Ovary (tissue), 10 donors: ENCODE data around the gene SBNO1. TPM values are rescaled to one million over a fixed set of nuclear protein-coding genes. Genes with fewer than 3 reads are reported as not detected.
A peak's percentile ranks its signal among the peaks of the same experiment; 100 is the strongest.
"Not testable (repeated sequence)": the region's sequence is repeated elsewhere in the genome, so short reads cannot be mapped to it uniquely, and the experiment has no call there.

Source experiments
- DNase-seq, 5 donors: peaks; one replicate each; pipeline ENCODE4 v3.0.0-alpha.2; 2019 to 2020
- H3K27ac ChIP-seq, 2 donors: fragments of 200-600 bp; one replicate each; pipeline versions ENCODE4 v1.5.1 to v1.8.0; 2019 to 2022
- H3K27me3 ChIP-seq: fragments of 200-600 bp; one replicate; pipeline ENCODE4 v1.8.0; 2022
- H3K36me3 ChIP-seq: fragments of 200-600 bp; sonication (generic); one replicate; pipeline ENCODE4 v1.5.1; 2019
- H3K4me1 ChIP-seq: one replicate; pipeline ENCODE4 v1.8.1; 2013; ENCODE audit warnings: mild to moderate bottlenecking, moderate library complexity; ENCODE audit not compliant: insufficient read depth
- H3K4me3 ChIP-seq: fragments of 200-600 bp; sonication (generic); one replicate; pipeline ENCODE4 v1.5.1; 2017
- H3K9me3 ChIP-seq, 2 donors: fragments of 200-600 bp in 1 of 2; sonication (generic) in 1 of 2; one replicate each; pipeline versions ENCODE4 v1.5.1 to v1.8.1; 2013 to 2019; ENCODE audit warnings: mild to moderate bottlenecking in 1 of 2, moderate library complexity in 1 of 2
- EP300 ChIP-seq: sonication (generic); formaldehyde crosslinking; IDR thresholded peaks from one replicate; pipeline ENCODE4 v1.6.1; 2017; ENCODE audit warnings: antibody characterized with exemption
- POLR2A ChIP-seq: fragments of 450-650 bp; IDR thresholded peaks from one replicate; pipeline ENCODE4 v1.6.1; 2017; ENCODE audit warnings: antibody characterized with exemption, mild to moderate bottlenecking, moderate library complexity
- WGBS, 3 donors: extraction: QIAGEN DNeasy Blood & Tissue Kit in 1 of 3; methylation state at CpG; one replicate each; pipeline versions ENCODE4 v1.1.5 to v1.1.7; 2013 to 2017; 5-methylcytosine and 5-hydroxymethylcytosine counted together
- intact Hi-C, 4 donors: fragments of 100-400 bp; cut with DNase I; formaldehyde crosslinking; loops; one replicate each; pipeline versions ENCODE4 v1.11.0 to v1.15.1; 2022 to 2023
- long read RNA-seq, 3 donors: library from polyadenylated mRNA in 2 of 3; unstranded in 2 of 3; transcript quantifications; one replicate each; pipeline ENCODE4 v2.0.0 and lab custom pipeline, GENCODE V29; 2021 to 2026
- polyA plus RNA-seq, 2 donors: library from polyadenylated mRNA; stranded (reverse); fragments of 200-250 nt in 1 of 2; fragments of 350-450 nt in 1 of 2; fragmentation: Illumina TruSeq in 1 of 2; extraction: RNeasy Lipid Tissue Mini Kit (QIAGEN cat#74804) in 1 of 2; gene quantifications; one replicate each; pipeline ENCODE4 v1.2.3, GENCODE V29; 2013 to 2014
- total RNA-seq, 7 donors: library from RNA; depleted of rRNA in 2 of 7; stranded (reverse); fragments of >200 nt in 2 of 7; fragmentation: NEBNext Ultra II Directional in 3 of 7; extraction: Animal tissue kit (Norgen Biotek cat#: 25700) in 3 of 7; gene quantifications; one replicate each; pipeline versions ENCODE4 v1.1.0 to v1.2.4, GENCODE V29; 2016 to 2023
- TF ChIP-seq, protein P1 (sequence below), 3 donors: fragments of 450-650 bp in 2 of 3; fragments of 200-600 bp in 1 of 3; IDR thresholded peaks; one replicate each; pipeline versions ENCODE4 v1.5.1 to v1.8.0; 2016 to 2022; ENCODE audit warnings: antibody characterized with exemption in 3 of 3, mild to moderate bottlenecking in 1 of 3
- donor health status: DM: no; HTN: no; CAD: no; lungs with moderate emphysema.
- donor health status: DM: no; HTN: no; CAD: no.
- donor health status: Bipolar disorder and iron deficiency.
- donor health status: DM: yes; HTN: yes; CAD: no.
- donor health status: DM: no; HTN: no; CAD: no.
- donor health status: DM: yes; HTN: yes; CAD: no.

Gene SBNO1
- total RNA-seq (10 to 100 TPM; 13.7 to 34.0 (median 27.2) TPM), polyA plus RNA-seq (10 to 100 TPM in 1 of 2 donors, 1 to 10 TPM in 1; 5.7 to 12.5 TPM)
- long read RNA-seq, donor 1, partial matches to known transcripts: 76 of 93 reads
- long read RNA-seq, donor 1, other reads (novel, unspliced or antisense): 17 of 93 reads
- long read RNA-seq, donor 2, full-length matches to known transcripts: 3 of 47 reads
- long read RNA-seq, donor 2, partial matches to known transcripts: 44 of 47 reads
- long read RNA-seq, donor 2, other reads (novel, unspliced or antisense): 0 of 47 reads
- long read RNA-seq, donor 3, full-length matches to known transcripts: 4 of 40 reads
- long read RNA-seq, donor 3, partial matches to known transcripts: 27 of 40 reads
- long read RNA-seq, donor 3, other reads (novel, unspliced or antisense): 9 of 40 reads

DNA sequence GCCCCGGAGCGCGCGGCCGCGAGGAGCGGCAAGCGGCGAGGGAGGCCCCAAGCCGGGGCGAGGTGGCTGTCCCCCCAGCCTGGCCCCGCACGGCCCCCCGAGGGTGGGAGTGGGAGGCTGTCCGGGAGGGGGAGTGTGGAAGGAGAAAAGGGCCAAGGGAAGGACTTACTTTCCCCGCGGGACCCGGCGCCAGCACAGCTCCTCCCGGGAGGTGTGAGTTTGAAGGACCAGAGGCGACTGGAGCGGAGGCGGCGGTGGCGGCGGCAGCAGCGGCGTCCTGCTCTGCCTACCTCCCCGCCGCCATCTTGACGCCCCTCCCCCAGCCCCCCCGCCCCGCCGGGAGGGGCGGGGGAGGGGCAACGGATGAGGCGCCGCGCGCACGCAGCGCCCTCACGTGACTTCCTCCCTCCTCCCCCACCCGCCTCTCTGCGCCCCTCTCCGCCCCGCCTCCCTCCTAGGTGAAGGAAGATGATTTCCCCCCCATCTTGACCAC is at the start of gene SBNO1:
Gene SBNO1, minus strand, starts transcription at position 316 of the 493 bp plus-strand sequence. CDS start 14,406 bp downstream, outside the sequence.
- peak within 1 kb of the TSS; percentile 83 to 93 for H3K27ac ChIP-seq
- DNase-seq: peak; percentile 93 to 95 (median 93)
- intact Hi-C loops: loop anchor here in 2 of 4 donors (2.0 kb wide), 2 partner anchors 24 to 94 kb away; partner anchors contain the start of gene CDK2AP1 (in 1 of the 2)
- peaks cover 6% of the 10 kb centered on the region for H3K4me1 ChIP-seq
- 0 to 1% (median 0%) methylated on average over 13 to 42 of the region's 47 CpGs for WGBS, 3 donors
- no peaks in the 10 kb centered on the region for H3K27me3 ChIP-seq
- H3K4me3 ChIP-seq: peak within 1 kb of the TSS; percentile 67
- no peaks in the 10 kb centered on the region for H3K36me3 ChIP-seq
- H3K9me3 ChIP-seq: no peaks in the 10 kb centered on the region
- TF ChIP-seq, protein P1, sequence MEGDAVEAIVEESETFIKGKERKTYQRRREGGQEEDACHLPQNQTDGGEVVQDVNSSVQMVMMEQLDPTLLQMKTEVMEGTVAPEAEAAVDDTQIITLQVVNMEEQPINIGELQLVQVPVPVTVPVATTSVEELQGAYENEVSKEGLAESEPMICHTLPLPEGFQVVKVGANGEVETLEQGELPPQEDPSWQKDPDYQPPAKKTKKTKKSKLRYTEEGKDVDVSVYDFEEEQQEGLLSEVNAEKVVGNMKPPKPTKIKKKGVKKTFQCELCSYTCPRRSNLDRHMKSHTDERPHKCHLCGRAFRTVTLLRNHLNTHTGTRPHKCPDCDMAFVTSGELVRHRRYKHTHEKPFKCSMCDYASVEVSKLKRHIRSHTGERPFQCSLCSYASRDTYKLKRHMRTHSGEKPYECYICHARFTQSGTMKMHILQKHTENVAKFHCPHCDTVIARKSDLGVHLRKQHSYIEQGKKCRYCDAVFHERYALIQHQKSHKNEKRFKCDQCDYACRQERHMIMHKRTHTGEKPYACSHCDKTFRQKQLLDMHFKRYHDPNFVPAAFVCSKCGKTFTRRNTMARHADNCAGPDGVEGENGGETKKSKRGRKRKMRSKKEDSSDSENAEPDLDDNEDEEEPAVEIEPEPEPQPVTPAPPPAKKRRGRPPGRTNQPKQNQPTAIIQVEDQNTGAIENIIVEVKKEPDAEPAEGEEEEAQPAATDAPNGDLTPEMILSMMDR (IDR thresholded peaks at IDR 0.05): peak in 1 of 3 donors; percentile 10
- TF ChIP-seq POLR2A (peak; percentile 61), EP300 (no peak)

DNA sequence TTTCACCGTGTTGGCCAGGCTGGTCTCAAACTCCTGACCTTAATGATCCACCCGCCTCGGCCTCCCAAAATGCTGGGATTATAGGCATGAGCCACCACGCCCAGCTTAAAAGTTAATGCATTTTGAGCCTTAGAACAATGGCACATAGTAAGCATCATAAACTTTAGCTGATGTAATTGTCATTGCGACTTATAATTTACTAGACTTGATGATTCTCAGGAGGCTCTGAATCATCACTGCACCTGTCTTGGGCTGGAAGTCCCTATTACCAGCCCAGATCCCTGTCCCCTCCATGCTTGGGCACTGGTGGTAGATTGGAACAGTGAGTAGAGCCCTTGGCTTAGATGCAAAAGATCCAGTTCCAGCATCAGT is 45.4 kb upstream of the SBNO1 start:
- intact Hi-C loops: no loop called here
- 85 to 94% (median 90%) methylated on average over 5 of the region's 5 CpGs for WGBS, 3 donors
- peaks cover 2% of the 10 kb centered on the region for H3K36me3 ChIP-seq

DNA sequence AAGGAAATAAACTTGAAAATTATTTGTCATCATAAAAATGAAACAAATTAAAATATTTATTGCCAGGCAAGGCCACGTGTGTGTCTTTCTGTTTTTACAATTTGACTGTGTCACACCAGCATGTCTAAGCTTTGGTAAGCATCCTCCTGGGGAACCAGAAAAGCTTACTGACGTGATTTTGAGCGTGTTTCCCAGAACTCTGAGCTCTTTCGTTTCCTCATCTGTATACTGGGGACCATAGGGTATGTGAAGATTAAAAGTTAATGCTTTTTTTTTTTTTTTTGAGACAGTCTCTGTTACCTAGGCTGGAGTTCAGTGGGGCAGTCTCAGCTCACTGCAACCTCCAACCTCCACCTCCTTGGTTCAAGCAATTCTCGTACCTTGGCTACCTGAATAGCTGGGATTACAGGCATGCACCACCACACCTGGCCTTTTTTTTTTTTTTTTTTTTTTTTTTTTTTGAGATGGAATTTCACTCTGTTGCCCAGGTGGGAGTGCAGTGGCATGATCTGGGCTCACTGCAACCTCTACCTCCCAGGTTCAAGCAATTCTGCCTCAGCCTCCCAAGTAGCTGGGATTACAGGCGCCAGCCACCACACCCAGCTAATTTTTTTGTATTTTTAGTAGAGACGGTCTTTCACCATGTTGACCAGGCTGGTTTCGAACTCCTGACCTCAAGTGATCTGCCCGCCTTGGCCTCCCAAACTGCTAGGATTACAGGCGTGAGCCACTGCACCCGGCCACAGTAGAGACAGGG is 44.8 kb upstream of the SBNO1 start:
- H3K9me3 ChIP-seq, H3K36me3 ChIP-seq, H3K27me3 ChIP-seq, intact Hi-C loops, DNase-seq, H3K4me3 ChIP-seq, H3K27ac ChIP-seq, H3K4me1 ChIP-seq: not testable (repeated sequence)
- WGBS, 3 donors: 85 to 87% (median 87%) methylated on average over 11 of the region's 11 CpGs

More for the DNA sequence above, 45.4 kb upstream of the SBNO1 start:
- Histone ChIP-seq H3K27me3 (no peaks in the 10 kb centered on the region), H3K4me3 (no peak overlapping the region), H3K27ac (no peak overlapping the region), H3K4me1 (no peaks in the 10 kb centered on the region), H3K9me3 (no peaks in the 10 kb centered on the region)
- no peak for DNase-seq
- TF ChIP-seq POLR2A: no peak
- TF ChIP-seq, protein P1 (IDR thresholded peaks at IDR 0.05): no peak
- TF ChIP-seq EP300: no peak

DNA sequence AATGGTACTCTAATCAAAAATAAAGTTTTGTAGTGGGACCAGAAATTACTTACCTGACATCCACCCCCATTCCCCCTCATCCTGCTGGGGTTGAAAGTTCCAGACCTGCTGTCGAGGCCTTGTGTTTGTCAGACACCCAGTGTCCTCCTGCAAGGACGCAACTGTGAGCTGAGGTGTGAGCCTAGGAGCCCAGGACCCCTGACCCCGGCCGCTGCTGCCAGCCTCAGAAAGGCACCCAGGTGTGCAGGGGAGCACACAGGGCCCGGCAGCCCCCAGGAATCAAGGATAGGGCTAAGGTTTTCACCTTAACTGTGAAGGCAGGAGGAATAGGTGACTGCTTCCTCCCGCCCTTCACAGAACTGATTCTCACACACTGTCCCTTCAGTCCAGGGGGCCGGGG is 44.0 kb upstream of the SBNO1 start:
- H3K27ac ChIP-seq, H3K36me3 ChIP-seq, intact Hi-C loops, H3K9me3 ChIP-seq, DNase-seq, H3K4me1 ChIP-seq, H3K4me3 ChIP-seq, H3K27me3 ChIP-seq: not testable (repeated sequence)
- WGBS, 3 donors: 82 to 96% (median 91%) methylated on average over 6 to 7 of the region's 7 CpGs

DNA sequence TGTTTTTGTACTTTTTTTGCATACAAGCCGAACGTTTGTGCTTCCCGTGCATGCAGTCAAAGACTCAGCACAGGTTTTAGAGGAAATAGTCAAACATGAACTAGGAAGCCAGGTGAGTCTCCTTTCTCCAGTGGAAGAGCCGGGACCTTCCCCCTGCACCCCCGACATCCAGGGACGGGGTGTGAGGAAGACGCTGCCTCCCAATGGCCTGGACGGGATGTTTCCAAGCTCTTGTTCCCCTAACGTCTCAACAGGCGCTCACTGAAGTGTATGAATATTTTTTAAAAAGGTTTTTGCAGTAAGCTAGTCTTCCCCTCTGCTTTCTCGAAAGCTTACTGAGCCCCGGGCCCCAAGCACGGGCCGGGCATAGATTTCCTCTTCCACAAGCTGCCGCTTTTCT is 43.3 kb upstream of the SBNO1 start:
- H3K9me3 ChIP-seq, H3K4me3 ChIP-seq, H3K4me1 ChIP-seq, DNase-seq, intact Hi-C loops, H3K27me3 ChIP-seq, H3K27ac ChIP-seq, H3K36me3 ChIP-seq: not testable (repeated sequence)
- 61 to 74% (median 72%) methylated on average over 15 of the region's 15 CpGs for WGBS, 3 donors

DNA sequence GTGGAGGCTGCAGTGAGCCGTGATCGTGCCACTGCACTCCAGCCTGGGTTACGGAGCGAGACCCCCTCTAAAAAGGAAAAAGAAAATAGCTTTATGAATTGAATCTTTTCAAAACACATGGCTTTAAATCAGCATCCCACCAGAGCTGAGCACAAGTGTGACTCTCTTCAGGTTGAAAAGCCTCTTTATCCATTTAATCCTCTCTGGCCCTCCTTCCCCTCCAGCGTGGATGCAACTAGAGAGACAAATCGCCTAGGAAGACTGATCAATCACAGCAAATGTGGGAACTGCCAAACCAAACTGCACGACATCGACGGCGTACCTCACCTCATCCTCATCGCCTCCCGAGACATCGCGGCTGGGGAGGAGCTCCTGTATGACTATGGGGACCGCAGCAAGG is 42.6 kb upstream of the SBNO1 start:
- H3K27me3 ChIP-seq, H3K36me3 ChIP-seq, H3K9me3 ChIP-seq, H3K27ac ChIP-seq, H3K4me3 ChIP-seq, H3K4me1 ChIP-seq, intact Hi-C loops, DNase-seq: not testable (repeated sequence)
- 90 to 93% (median 90%) methylated on average over 15 of the region's 15 CpGs for WGBS, 3 donors
